KMS-11 (cell line): Measurements from ENCODE around the gene POP5.
"Not testable (repeated sequence)": the region's sequence is repeated elsewhere in the genome, so short reads cannot be mapped to it uniquely, and the experiment has no call there.

ENCODE experiments used
- H2AFZ ChIP-seq: fragments of 200-600 bp; sonication (generic); 2 replicates; pipeline ENCODE4 v1.6.1; 2016; ENCODE audit warnings: antibody characterized with exemption, mixed run types, low read depth
- H3K27ac ChIP-seq: fragments of 200-600 bp; sonication (generic); 2 replicates; pipeline ENCODE4 v1.6.1; 2016; ENCODE audit warnings: mild to moderate bottlenecking, mixed run types
- H3K27me3 ChIP-seq: fragments of 200-600 bp; sonication (generic); 2 replicates; pipeline ENCODE4 v1.6.1; 2017; ENCODE audit warnings: mild to moderate bottlenecking, low read depth, mixed run types, moderate library complexity; ENCODE audit not compliant: insufficient read depth
- H3K36me3 ChIP-seq: fragments of 200-600 bp; sonication (generic); 2 replicates; pipeline ENCODE4 v1.6.1; 2017; ENCODE audit warnings: mild to moderate bottlenecking, mixed run types; ENCODE audit not compliant: insufficient read depth
- H3K4me1 ChIP-seq: fragments of 200-600 bp; sonication (generic); 2 replicates; pipeline ENCODE4 v1.6.1; 2016; ENCODE audit warnings: mild to moderate bottlenecking, low read depth, mixed run types; ENCODE audit not compliant: poor library complexity, severe bottlenecking
- H3K4me2 ChIP-seq: fragments of 200-600 bp; sonication (generic); 2 replicates; pipeline ENCODE4 v1.7.0; 2016; ENCODE audit warnings: mild to moderate bottlenecking, mixed run types
- H3K4me3 ChIP-seq: fragments of 200-600 bp; sonication (generic); IDR thresholded peaks from 2 replicates; pipeline ENCODE4 v1.6.1; 2017; ENCODE audit warnings: low read depth, low read length, mixed read lengths; ENCODE audit not compliant: insufficient read depth
- H3K79me2 ChIP-seq: fragments of 200-600 bp; sonication (generic); 2 replicates; pipeline ENCODE4 v1.6.1; 2016; ENCODE audit warnings: low read depth, mixed run types; ENCODE audit not compliant: insufficient read depth
- H3K9ac ChIP-seq: fragments of 200-600 bp; sonication (generic); 2 replicates; pipeline ENCODE4 v1.6.1; 2016; ENCODE audit warnings: mild to moderate bottlenecking, mixed run types
- H4K20me1 ChIP-seq: fragments of 200-600 bp; sonication (generic); 2 replicates; pipeline ENCODE4 v1.6.1; 2016; ENCODE audit warnings: mild to moderate bottlenecking, mixed run types; ENCODE audit not compliant: insufficient read depth
- TF ChIP-seq, protein P1 (sequence below): fragments of 200-600 bp; sonication (generic); conservative IDR thresholded peaks from 2 replicates; pipeline ENCODE4 v1.6.1; 2017; ENCODE audit warnings: low read depth, mild to moderate bottlenecking, antibody characterized with exemption, low read length, moderate library complexity, mixed read lengths

Gene POP5

DNA sequence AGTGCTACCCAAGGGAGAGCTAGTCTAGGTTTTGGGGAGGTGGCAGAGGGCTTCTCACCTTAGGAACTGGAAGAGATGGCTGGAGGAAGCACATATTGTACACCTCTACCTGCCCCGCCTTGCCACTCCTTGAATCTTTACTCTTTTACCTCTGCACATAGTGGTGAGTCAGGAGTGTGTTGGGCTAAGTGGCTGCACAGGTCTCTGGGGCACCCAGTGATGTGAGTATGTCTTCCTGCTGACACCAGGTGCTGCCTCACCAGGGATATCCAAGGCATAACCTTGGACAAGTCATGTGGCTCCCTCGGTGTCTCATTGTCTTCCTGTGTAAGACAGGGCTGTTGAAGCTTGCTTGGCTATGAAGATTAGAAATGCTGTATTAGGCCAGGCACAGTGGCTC lies 39.4 kb upstream of the POP5 start:
- Histone ChIP-seq H3K4me1 (no peaks in the 10 kb centered on the region), H3K4me2 (no peak overlapping the region), H3K36me3 (no peaks in the 10 kb centered on the region), H3K27me3 (no peaks in the 10 kb centered on the region), H3K79me2 (no peaks in the 10 kb centered on the region), H4K20me1 (no peaks in the 10 kb centered on the region), H2AFZ (no peak overlapping the region), H3K4me3 (no peak overlapping the region), H3K27ac (no peak overlapping the region), H3K9ac (no peak overlapping the region)
- TF ChIP-seq, protein P1, sequence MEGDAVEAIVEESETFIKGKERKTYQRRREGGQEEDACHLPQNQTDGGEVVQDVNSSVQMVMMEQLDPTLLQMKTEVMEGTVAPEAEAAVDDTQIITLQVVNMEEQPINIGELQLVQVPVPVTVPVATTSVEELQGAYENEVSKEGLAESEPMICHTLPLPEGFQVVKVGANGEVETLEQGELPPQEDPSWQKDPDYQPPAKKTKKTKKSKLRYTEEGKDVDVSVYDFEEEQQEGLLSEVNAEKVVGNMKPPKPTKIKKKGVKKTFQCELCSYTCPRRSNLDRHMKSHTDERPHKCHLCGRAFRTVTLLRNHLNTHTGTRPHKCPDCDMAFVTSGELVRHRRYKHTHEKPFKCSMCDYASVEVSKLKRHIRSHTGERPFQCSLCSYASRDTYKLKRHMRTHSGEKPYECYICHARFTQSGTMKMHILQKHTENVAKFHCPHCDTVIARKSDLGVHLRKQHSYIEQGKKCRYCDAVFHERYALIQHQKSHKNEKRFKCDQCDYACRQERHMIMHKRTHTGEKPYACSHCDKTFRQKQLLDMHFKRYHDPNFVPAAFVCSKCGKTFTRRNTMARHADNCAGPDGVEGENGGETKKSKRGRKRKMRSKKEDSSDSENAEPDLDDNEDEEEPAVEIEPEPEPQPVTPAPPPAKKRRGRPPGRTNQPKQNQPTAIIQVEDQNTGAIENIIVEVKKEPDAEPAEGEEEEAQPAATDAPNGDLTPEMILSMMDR = no peak

DNA sequence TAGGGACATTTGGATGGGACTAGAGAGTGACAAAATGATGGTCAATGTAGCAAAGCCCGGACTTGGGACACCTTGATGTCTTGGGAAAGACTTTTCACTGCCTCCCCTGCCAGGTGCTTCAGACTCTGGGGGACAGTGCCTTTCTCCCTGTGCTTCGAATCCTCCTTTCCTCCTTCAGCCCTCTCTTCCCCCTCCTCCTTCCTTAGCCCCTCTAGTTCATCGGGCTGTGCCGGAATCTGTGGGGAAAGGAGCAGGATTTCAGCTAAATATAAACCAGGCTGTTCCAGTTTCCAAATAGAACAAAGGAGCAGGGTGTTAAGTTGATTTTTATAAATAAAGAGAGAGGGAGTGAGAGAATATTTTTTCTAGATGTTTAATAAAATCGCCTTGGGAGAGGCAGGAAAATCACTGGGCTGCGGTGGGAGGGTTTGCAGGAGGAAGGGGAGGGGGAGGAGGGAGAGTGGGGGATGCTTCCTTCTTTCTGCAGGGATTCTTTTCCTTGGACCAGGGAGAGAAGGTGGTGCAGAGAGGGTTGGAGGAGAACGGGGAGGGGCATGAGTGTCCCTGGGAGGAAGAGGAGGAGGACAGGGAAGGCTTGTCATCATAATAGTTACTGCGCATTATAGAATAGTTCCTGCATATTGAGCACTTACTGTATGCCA lies 37.9 kb upstream of the POP5 start:
- Histone ChIP-seq H2AFZ (no peak overlapping the region), H3K36me3 (no peaks in the 10 kb centered on the region), H3K79me2 (no peaks in the 10 kb centered on the region), H3K27me3 (no peaks in the 10 kb centered on the region), H3K4me3 (no peak overlapping the region), H3K4me2 (no peak overlapping the region), H4K20me1 (no peaks in the 10 kb centered on the region), H3K27ac (no peak overlapping the region), H3K4me1 (no peaks in the 10 kb centered on the region), H3K9ac (no peak overlapping the region)
- TF ChIP-seq, protein P1 = no peak

DNA sequence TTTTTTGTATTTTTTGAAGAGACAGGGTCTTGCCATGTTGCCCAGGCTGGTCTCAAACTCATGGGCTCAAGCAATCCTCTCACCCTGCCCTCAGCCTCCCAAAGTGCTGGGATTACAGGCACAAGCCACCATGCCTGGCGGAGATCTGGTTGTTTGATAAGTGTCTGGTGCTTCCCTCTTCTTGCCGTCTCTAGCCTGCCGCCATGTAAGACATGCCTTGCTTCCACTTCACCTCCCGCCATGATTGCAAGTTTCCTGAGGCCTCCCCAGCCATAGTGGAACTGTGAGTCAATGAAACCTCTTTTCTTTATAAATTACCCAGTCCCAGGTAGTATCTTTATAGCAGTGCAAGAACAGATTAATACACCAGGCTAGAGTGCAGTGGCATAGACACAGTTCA lies 36.6 kb upstream of the POP5 start:
- H2AFZ ChIP-seq, H3K4me2 ChIP-seq, H3K4me3 ChIP-seq, H3K27me3 ChIP-seq, H3K36me3 ChIP-seq, H3K9ac ChIP-seq, H3K4me1 ChIP-seq, H3K79me2 ChIP-seq, H4K20me1 ChIP-seq, H3K27ac ChIP-seq: not testable (repeated sequence)

DNA sequence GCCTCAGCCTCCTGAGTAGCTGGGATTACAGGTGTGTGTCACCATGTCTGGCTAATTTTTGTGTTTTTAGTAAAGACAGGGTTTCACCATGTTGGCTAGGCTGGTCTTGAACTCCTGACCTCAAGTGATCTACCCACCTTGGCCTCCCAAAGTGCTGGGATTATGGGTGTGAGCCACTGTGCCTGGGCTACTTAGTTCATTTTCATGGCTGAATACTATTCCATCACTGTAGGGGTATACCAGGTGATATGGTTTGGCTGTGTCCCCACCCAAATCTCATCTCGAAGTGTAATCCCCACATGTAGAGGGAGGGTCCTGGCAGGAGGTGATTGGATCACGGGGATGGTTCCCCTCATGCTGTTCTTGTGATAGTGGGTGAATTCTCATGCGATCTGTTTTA lies 36.0 kb upstream of the POP5 start:
- not testable (repeated sequence) for H3K79me2 ChIP-seq, H3K4me1 ChIP-seq, H3K4me3 ChIP-seq, H3K36me3 ChIP-seq, H3K4me2 ChIP-seq, H4K20me1 ChIP-seq, H3K27ac ChIP-seq, H3K27me3 ChIP-seq, H2AFZ ChIP-seq, H3K9ac ChIP-seq

DNA sequence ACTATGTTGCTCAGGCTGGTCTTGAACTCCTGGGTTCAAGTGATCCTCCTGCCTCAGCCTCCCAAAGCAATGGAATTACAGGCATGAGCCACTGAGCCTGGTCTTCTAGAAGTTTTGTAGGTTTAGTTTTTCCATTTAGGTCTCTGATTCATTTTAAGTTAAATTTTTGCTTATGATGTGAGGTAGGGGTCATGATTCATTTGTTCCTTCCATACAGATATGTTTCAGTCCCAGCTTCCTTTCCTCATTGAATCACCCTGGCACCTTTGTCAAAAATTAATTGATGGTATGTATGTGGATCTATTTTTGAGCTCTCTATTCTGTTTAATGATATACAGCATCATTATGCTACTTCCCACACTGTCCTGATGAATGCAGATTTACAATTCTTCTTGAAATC lies 33.6 kb upstream of the POP5 start:
- Histone ChIP-seq H3K4me1 (no peaks in the 10 kb centered on the region), H2AFZ (no peak overlapping the region), H3K9ac (no peak overlapping the region), H3K4me3 (no peak overlapping the region), H3K27ac (no peak overlapping the region), H3K27me3 (no peaks in the 10 kb centered on the region), H3K79me2 (no peaks in the 10 kb centered on the region), H4K20me1 (no peaks in the 10 kb centered on the region), H3K36me3 (no peaks in the 10 kb centered on the region), H3K4me2 (no peak overlapping the region)
- TF ChIP-seq, protein P1 = no peak

DNA sequence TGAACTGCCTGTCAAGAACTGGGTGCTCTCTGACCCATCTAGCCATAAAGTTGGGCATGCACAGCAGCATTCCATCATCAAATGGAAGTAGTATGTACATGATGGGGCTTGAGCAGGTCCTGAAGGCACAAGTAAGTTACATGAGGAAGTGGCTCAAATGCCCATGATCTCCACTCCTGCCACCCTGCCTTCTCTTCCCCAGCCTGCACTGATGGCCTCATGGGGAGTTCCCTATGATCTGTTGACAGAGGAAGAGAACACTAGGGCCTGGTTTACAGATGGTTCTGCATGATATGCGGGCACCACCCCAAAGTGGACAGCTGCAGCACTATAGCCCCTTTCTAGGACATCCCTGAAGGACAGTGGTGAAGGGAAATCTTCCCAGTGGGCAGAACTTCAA lies 30.3 kb upstream of the POP5 start:
- not testable (repeated sequence) for H3K4me1 ChIP-seq, H3K4me3 ChIP-seq, H3K79me2 ChIP-seq, H3K9ac ChIP-seq, H4K20me1 ChIP-seq, H3K36me3 ChIP-seq, H3K4me2 ChIP-seq, H3K27me3 ChIP-seq, H3K27ac ChIP-seq, H2AFZ ChIP-seq
